IPS-11a (cell line): ENCODE data around the gene RAB44.
"Not testable (repeated sequence)": the region's sequence is repeated elsewhere in the genome, so short reads cannot be mapped to it uniquely, and the experiment has no call there.

Source experiments
- H3K4me3 ChIP-seq: one replicate; pipeline ENCODE4 v1.5.1; 2013; ENCODE audit warnings: low read depth, low read length, control low read depth

Gene RAB44

DNA sequence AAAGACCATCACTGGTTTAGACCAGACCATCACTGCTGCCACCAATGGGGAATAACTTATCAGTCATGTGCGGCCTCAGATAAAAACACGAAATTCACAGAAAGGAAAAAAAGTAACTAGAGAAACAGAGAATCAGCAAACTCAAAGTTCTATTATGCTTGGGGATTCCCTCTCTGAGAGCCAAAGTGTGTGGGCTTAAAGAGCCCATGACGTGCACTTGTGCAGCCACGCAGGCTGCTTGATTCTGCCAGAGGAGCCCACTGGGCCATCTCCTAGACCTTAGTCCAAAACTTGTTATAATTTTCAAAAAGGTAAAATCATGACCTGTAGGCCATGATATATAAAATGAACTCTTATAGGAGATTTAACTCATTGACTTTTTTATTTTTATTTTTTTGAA, 15.2 kb downstream of the RAB44 start:
- no peak overlapping the region for H3K4me3 ChIP-seq

DNA sequence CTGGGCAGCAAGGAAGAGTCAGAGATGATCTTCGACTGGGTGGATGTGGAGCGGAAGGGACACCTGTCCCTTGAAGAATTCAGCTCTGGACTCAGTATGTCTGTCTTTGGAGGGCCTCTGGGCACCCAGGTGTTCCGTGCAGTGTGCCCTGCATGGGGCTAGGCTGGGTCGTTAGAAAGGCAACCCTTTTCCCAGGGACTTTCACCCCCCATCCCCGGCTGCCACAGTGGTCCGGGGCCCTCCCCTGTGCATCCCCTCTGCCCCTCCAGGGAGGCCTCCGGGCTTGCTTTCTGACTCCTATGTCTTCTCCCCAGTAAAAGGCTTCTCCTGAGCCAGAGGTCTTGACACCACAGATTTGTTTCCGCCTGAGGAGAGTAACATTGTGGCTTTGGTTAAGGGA, 16.2 kb downstream of the RAB44 start:
- no peak overlapping the region for H3K4me3 ChIP-seq

DNA sequence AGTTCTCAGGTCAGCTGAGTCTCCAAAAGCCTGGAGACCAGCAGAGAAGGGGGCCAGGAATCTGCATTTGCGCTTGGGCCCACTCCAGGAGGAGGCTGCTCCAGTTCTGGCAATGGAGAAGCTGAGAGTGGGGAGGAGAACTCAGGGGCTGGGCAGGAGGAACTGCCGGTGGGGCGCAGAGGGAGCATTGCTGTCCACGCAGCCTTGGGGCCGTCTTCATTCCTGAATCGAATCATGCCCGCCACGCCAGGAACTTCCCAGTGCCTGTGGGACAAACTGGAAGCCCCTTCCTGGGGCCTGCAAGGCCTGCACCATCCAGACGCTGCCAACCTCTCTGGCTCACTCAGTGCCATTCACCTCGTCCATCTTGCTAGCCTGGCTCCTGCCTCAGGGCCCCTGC, 16.9 kb downstream of the RAB44 start:
- H3K4me3 ChIP-seq, result no peak overlapping the region

DNA sequence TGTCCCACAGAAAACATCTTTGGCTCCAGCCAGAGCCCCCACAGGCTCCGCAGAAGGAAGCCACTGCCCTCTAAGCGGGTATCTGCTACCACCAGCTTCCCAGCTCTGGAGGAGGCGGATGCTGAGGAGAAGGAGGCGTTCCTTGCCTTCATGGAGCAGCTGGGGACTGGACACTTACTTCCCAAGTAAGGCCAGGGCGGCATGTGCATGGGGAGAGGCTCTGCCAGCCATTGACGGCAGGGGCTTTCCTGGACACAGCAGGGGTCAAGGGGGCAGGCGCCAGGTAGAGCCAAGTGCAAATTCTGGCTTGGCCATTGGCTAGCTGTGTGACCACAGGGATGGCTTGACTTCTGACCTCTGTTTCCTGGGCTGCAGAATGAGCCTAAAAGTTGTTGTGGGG, 17.8 kb downstream of the RAB44 start:
- H3K4me3 ChIP-seq, result no peak overlapping the region

DNA sequence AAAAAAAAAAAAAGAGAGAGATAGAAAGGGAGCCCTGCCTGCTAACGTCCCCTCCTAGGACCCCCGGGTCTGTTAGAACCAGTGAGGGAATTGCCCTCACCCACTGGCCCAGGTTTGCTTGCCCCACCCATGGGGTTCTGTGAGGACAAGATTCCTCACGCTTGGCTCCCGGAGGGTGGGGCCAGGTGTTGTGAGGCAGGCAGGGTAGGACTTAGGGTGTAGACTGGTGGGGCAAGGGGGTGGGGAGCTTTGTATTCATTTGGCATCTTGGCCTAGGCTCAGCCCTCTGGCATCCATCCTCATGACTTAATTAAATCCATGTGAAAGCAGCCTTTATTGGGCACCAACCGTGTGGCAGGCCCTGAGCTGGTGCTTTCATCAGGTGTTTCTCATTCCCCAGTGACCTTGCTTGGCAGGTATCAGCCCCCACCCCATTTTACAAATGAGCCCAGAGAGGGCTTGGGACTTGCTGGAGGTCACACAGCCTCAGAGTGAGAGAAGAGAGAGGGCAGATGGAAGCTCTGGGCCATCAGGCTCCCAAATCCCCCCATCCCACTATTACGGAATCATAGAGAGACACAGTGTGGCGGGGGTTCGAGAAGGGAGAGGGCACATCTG, 19.0 kb downstream of the RAB44 start:
- no peak overlapping the region for H3K4me3 ChIP-seq

DNA sequence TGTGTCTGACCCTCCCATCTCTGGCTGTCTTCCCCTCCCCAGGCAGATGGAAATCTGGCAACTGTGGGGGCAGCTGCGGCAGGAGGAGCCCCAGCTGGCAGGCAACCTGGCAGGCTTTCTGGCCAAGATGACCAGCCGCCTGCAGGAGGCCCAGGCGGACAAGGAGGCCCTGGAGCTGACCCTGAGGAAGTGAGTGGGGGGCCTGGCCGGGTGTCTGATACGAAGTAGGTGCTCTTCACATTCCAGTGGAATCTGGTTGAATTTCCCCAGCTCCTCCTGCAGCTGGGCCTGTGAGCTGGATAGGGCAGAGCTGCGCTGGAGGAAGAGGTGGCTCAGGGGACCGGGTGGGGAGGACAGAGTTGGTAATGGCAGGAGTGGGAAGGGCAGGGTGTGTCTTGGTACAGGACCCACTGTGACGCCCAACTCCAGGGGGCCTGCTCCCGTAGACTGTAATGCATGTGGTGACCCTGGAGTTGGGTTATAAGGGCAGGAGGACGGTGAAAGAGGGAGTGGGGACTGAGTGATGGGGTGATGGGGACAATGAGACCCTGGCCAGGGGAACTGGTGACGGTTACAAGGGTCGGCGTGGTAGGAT, 19.7 kb downstream of the RAB44 start:
- H3K4me3 ChIP-seq, result no peak overlapping the region

DNA sequence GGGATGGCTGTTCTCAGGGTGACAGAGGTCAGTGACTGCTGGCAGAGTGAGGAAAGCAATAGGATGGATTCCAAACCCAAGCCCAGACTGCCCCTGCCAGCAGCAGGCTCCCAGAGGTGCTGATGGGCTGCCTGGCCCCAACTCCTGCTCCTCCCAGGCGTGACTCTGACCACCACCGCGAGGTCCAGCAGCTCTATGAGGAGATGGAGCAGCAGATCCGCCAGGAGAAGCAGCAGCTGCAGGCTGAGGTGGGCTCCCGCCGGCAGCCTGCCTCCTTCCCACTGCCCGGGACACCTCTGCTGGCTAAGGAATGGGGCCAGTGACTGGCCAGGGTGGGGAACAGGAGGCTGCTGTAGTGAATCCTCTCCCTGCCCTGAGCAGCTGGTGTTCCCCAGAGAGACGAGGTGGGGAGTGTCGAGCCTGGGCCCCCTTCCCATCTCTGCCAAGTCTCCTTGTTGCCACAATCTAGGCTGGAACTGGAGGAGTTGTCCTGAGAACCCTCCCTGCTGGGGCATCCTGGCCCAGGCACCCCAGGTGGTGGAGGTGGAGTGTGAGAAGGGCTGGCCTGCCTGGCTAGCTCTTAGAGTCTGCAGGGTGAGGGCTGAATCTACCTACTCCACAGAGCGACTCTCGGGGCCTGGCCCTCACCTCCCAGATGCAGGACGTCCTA, 20.4 kb downstream of the RAB44 start:
- H3K4me3 ChIP-seq, result no peak overlapping the region

DNA sequence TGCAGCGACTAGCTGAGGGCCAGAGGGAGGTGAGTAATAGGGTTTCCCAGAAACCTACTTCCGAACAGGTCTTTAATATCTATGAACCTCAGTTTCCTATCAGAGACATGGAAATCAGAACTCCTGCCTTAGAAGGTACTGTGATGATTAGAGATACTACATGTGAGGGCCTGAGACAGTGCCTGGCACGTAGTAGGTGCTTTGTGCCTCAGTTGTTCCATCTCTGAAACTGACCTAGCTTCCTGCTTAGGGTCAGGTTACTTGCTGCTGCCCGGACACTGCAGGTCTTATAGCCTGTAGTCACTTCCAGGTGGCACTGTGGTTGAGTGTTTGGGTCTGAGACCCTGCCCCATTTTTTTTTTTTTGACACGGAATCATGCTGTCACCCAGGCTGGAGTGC, 20.9 kb downstream of the RAB44 start:
- no peak overlapping the region for H3K4me3 ChIP-seq

DNA sequence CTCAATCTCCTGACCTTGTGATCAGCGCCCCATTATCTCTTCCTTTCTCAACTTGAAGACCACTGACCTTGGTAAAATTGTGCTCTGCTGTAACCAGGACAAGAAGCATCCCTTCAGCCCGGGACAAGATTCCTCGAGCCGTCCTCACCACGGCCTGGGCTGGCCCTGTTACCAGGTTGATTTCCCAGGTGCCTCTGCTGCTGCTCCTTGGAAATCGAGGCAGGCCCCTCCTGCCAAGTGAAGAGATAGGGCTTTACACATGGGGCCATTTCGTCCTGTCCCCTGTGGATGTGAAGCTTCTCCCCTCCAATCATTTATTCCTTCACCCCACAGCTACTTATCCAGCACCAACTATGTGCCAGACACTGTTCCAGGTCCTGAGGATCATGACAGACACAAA, 21.5 kb downstream of the RAB44 start:
- no peak overlapping the region for H3K4me3 ChIP-seq

DNA sequence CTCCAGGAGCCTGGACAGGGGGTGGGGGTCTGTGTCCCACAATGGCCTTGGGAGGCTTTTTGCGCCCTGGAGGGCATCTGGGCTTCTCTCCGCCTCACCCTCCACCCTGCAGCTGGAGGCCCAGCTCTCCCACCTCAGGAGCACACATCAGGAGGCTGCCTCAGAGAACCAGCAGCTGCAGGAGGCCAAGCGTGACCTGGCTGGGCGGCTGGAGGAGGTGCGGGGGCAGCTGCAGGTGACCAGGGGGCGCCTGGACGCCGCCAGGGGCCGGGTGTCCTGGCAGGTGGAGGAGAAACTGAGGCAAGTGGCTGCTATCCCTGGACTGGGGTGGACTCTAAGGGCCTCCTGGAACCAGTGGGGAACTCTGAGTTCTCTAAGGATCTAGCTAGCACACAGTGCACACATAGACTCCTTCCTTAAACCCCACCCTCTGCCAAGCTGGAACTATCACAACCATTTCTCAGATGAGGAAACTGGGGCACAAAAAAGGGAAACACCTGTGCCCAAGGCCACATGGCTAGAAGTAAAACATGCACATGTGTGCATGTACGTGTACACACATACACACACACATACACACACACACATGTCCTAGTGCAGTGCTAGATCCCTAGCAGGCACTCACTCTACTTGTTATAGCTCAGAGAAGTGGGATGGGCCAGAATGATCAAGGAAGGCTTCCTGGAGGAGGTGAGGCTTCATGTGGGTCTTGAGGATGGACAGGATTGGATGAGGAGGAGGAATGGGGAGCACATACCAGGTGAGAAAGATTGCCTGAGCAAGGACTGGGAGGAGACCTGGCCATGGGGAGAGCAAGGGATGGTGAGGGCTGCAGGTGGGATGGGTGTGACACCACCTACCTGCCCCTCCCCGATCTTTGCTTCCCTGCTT, 22.9 kb downstream of the RAB44 start:
- H3K4me3 ChIP-seq, result no peak overlapping the region

DNA sequence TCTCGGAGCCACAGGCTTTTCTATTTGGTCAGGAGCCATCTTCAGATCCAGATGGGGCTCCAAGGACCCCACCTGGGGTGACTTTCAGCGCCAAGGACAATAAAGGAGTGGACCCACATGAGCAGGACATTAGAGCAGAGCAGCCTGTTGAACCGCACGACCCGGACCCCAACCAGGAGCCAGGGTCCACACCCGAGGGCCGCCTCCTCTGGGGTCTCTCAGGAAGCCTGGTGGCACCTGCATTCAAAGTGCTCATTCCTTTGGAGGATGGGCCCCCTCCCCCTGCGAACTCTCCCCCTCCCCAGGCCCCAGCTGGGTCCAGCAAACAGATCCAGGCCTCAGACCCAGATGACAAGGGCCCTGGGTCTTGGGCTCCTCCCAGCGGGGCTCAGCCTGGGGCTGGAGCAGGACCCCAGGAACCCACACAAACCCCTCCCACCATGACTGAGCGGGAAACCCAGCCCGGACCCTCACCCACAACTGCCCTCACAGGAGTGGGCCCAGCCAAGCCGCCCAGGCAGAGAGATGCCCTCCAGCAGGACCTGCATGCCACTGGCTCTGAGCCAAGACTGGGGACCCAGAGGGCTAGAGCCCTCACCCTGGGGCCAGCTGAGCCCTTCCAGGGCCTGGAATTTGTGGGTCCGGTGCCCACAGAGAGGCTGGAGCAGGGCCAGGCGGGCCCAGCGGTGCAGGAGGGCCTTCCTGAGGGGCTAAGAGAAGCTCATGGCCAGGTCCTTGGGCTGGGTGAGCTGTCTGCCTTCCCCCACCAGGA, 23.9 kb downstream of the RAB44 start:
- H3K4me3 ChIP-seq, result no peak overlapping the region

DNA sequence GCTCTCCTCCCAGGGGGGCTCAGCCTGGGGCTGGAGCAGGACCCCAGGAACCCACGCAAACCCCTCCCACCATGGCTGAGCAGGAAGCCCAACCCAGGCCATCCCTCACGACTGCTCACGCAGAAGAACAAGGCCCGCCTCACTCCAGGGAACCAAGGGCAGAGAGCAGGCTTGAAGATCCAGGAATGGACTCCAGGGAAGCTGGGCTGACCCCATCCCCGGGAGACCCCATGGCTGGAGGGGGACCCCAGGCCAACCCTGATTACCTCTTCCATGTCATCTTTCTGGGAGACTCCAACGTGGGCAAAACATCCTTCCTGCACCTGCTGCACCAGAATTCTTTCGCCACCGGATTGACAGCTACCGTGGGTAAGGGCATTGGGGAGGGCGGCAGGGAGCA, 24.7 kb downstream of the RAB44 start:
- no peak overlapping the region for H3K4me3 ChIP-seq

DNA sequence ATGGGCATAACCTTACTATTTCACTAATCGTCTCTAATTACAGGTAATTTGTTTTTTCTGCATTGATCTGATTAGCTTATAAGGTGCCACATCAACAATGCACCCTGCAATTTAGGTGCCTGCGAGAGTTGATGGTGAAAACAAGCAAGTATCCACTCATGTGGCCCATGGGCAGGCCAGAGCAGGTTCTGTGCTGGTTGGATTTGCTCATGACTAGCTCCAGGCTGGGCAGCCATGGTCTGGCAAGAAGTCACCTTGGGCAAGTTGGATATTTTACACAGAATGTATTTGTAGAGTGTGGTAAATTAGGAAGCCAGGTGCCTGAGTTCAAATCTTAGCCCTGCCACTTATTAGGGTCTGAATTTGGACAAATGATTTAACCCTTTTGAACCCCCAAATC, 25.3 kb downstream of the RAB44 start:
- H3K4me3 ChIP-seq, result no peak overlapping the region

DNA sequence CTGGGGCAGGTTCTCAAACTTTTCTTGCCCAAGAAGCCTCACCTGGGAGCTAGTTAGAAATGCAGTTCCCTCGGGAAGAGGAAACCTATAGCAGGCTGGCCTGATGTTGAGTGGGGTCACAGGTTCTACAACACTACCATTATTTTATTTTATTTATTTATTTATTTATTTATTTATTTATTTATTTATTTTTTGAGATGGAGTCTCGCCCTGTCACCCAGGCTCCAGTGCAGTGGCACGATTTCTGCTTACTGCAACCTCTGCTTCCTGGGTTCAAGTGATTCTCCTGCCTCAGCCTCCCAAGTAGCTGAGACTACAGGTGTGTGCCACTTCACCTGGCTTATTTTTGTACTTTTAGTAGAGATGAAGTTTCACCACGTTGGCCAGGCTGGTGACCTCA, 26.4 kb downstream of the RAB44 start:
- H3K4me3 ChIP-seq, result not testable (repeated sequence)

DNA sequence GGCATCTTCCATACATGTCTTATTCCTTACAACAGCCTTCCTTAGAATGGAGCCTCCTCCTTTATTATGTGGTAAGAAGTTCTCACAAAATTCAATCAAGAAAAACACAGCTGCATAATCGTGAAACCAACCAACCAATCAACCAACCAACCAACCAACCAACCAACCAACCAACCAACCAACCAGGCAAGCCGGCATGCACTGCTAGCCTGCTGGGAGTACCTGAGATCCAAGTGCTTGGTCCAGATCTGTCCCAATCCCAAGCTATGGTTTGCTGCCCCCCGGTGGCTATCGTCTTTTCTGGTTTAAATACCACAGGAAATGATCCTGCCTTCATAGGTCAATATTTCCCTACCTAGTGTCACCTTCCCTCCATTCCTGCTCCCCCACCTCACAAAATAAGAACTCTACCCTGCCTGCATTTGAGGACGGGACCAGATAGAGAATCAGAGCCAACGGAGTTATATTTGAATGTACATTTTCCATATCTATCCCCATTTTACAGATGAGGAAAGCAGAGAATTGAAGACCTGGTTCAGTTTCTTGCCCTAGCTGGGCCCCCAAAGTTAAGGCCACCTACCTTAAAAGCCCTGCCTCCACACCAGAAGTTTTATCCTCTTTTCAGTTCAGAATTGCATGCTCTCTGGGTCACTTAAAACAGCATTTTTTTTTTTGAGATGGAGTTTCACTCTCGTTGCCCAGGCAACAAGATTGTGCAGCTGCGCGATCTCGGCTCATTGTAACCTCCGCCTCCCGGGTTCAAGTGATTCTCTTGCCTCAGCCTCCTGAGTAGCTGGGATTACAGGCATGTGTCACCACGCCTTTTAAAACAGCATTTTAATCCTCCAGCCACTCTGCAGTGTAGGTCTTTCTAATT, 27.1 kb downstream of the RAB44 start:
- no peak overlapping the region for H3K4me3 ChIP-seq

DNA sequence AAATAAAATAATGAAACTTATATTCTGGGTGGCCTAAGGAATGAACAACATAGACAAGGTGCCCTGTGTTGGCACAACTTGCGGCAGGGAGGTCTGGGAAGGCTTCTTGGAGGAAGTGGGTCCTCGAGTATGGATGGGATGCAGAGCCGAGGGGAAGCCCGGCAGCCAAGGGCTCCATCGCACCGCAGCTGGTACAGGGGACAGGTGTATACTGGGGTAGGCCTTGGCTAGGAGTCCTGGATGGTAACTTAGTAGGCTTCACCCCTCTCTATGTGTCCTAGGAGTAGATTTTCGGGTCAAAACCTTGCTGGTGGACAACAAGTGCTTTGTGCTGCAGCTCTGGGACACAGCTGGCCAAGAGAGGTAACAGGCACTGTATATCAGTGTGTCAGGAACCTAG, 28.0 kb downstream of the RAB44 start:
- H3K4me3 ChIP-seq, result no peak overlapping the region

DNA sequence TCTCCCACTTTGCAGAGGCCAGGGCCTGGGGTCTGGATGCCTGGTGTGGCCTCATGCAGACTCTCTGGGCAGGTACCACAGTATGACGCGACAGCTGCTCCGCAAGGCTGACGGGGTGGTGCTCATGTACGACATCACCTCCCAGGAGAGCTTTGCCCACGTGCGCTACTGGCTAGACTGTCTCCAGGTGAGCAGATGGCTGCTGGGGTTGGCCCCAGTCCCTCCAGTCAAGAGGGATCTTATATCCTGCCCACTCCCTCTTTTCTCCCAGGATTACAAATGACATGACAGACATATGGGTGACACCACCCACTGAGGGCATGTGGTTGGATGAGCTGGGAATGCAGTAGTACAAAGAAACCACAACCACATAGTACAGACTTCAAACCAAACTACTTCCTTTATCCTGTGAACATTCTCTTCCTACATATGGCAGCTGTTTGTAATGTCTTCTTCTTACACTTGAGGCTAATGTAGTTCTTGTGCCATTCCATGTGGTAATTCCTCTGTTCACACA, 29.9 kb downstream of the RAB44 start:
- no peak overlapping the region for H3K4me3 ChIP-seq

DNA sequence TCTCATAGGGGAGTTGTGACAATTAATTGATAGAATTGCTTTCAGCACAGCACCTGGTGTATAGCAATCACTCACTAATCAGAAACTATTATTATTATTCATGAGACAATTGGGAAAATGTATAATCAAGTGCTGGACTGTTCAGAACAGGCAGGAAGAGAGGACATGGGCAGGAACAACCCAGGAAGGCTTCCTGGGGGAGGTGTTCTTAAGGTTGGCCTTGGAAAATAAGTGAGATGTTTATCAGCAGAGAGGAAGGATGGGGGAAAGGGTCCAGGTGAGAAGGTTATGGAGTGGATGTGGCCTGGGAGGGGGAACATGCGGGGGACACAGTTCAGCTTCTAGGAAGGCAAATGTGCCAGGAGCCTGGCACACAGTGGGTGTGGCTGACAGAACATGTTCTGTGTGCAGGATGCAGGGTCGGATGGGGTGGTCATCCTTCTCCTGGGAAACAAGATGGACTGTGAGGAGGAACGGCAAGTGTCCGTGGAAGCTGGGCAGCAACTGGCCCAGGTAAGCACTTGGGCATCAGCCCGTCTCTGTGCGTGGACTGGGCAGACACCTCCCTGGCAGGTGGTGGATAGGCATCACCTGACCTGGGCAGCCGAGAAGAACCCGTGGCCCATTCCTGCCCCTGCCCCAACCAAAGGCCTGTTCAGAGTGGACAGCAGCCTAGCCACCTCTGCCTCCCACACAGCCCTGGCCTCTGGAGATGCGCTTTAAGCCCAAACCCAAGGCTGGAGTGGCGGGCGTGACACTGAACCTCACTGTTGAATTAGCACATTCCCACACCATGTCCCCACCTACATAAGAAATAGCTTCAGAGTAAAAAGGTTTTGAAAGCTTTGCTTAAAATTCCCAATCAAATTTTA, 30.9 kb downstream of the RAB44 start:
- H3K4me3 ChIP-seq, result no peak overlapping the region

DNA sequence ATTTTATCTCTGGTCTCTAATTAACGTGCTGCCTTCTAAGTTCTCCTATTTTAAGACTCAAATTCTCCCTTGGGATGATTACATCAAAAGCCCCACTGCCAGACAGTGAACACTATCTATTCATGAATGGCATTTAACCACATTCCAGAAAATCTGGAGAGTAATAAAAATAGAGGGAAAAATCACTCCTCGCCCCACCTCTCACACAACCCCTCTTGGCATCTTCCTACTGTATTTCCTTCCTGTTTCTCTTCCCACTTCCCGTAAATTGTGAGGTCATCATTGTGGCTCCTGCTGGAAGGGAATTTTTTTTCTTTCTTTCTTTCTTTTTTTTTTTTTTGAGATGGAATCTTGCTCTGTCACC, 31.5 kb downstream of the RAB44 start:
- H3K4me3 ChIP-seq, result no peak overlapping the region
